Stimulated activated CD8-positive, alpha-beta memory T cell treated with anti-CD3 and anti-CD28 coated beads, Interleukin-2, amount 100 ng/mL, for 1 hour (primary cell): ENCODE results near the gene CCDC136.

Source experiments
- DNase-seq, 2 donors: peaks; one replicate each; pipeline ENCODE4 v3.0.0-alpha.2; 2020; ENCODE audit warnings: low read depth in 2 of 2

Gene CCDC136

DNA sequence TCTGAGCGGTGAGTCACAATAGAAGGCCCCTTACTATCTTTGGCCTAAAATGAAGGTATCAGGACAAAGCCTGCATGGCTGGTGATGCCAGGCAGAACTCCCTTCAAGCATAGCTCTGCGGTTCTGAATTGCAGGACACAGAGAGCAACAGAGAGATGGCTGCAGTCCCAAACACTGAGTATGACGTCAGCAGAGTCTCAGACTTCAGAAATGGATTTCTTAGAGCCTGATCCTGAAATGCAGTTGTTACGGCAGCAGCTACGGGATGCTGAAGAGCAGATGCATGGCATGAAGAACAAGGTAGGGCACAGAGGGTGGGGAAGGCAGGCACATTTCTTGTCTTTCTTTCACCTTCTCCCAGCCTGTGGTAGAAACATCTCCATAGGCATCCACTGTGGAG lies 13.5 kb downstream of the CCDC136 start:
- DNase-seq, result no peak

DNA sequence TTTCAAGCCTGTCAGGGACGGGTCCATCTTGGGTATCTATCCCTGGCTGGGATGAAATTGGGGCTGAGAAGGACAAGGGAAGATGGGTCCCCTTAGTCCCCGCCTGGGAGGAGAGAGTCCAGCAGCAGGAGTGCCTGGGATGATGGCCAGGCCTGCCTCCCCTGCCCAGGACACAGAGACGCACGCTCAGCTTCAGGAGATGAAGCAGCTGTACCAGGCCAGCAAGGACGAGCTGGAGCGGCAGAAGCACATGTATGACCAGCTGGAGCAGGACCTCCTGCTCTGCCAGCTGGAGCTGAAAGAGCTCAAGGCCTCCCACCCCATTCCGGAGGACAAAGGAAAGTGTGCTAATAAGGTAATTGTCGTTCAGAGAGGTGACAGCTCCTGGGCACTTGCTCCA lies 15.4 kb downstream of the CCDC136 start:
- DNase-seq, result no peak

DNA sequence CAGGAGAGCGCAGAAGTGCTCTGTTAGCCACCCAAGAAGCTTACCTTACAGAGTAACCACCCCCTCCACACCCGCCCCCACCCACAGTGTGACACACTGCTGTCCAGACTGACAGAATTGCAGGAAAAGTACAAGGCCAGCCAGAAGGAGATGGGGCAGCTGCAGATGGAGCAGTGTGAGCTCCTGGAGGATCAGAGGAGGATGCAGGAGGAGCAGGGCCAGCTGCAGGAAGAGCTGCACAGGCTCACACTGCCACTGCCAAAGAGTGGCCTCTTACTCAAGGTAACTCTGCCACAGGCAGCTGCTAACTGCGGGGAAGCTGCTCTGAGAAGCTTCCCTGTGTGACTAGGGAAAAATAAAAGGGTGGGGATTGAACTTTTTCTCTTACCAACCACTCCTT lies 17.6 kb downstream of the CCDC136 start:
- DNase-seq, result no peak

DNA sequence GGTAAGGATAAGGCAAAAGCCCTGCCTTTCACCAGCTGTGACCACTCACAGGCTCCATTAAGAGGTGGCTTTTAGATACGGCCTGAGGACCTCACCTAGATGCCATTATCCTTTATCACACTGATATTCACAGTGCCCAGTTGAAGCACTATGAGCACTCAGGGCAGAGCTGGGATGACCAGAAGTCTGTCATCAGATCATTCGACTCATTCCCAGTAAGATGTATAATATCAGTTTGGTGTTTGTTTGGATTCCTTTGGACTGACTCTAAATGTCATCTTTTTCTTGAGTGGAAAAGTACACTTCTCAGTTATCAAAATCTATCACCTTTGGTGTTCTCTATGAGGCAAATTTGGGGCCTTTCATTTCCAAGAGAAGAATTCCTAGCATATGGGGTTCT lies 18.7 kb downstream of the CCDC136 start:
- no peak for DNase-seq

DNA sequence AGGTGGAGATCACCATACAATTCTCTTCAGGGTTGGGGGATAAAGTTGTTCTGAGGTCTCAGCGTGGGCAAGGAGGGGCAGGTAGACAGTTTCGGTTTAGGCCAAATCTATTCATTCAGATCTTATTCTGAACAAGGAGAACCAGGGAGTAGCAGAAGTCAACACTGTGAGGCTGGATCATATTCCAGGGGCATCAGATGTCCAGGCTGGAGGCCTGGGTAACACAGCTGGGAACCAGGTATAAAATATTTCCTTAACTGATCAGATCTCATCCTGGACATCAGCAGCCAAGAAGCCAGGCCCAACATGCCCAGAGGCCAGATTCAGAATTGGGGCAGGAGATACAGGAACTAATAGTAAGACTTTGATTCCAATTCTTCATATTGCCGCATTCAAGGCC lies 19.2 kb downstream of the CCDC136 start:
- no peak for DNase-seq

DNA sequence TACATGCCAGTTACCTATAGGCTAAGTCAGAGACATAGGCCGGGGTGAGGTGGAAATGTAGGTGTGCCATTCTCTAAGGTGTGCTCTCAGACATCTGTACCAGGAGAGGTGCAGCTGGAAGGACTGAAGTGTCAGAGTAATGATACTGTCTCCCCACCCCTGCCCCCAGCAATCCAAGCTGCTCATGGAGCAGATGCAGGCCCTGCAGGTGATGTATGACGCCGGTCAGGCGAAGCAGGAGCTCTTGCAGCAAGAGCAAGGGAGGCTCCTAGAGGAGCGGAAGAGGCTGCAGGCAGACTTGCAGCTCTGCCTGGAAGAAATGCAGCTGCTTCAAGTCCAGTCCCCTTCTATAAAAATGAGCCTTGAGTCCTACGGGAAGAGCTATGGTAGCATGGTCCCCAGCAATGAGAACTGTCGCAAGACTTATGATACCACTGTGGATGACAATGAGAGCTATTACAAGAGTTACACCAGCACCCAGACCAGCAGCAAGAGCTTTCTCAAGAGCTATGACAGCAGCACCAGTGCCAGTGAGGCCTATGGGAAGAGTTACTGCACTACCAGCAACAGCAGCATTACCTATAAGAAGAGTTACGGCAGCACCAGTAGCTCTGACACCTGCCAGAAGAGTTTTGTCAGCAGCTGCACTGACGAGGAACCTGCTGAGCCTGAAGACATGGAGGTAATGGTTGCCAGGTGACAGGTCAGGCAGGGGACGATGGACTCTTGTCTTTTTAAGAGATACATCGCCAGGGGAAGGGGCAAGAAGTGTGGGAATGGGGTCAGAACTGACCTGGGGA lies 20.1 kb downstream of the CCDC136 start:
- no peak for DNase-seq

DNA sequence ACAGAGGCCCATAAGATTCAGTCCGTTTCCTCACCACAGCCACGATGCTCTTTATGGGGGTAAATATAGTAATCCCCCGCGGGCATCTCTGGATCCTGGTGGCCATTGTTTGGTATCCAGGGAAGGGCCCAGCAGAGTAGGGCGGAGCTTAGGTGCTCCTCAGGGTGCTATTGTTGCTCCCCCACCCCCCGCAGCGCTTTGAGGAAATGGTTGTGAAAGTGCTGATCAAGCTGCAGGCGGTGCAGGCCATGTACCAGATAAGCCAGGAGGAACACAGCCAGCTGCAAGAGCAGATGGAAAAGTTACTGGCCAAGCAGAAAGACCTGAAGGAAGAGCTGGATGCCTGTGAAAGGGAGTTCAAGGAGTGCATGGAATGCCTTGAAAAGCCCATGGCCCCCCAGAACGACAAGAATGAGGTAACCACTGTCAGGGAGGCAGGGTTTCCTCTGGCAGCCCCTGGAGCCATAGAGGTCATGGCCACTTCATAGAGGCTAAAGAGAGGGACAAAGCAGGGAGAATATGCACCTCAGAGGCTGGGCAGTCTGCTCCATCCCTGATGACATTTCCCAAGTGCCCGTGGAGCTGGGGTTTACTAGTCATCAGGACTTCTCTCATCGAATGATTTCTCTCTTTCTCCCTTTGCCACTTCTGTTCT lies 20.9 kb downstream of the CCDC136 start:
- no peak for DNase-seq

DNA sequence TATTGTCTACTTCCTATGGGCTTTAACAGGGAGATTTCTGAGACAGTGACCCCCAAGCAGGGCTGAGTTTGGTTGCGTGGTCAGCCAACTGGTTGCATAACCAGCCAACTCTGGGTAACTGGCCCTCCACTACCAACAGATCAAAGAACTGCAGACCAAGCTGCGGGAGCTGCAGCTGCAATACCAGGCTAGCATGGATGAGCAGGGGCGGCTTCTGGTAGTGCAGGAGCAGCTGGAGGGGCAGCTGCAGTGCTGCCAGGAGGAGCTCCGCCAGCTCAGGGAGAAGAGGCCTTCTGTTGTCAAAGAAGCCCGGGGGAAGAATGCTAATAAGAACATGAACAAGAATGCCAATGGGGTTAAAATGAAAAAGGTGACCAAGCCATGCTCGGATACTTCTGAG lies 22.7 kb downstream of the CCDC136 start:
- DNase-seq, result no peak

DNA sequence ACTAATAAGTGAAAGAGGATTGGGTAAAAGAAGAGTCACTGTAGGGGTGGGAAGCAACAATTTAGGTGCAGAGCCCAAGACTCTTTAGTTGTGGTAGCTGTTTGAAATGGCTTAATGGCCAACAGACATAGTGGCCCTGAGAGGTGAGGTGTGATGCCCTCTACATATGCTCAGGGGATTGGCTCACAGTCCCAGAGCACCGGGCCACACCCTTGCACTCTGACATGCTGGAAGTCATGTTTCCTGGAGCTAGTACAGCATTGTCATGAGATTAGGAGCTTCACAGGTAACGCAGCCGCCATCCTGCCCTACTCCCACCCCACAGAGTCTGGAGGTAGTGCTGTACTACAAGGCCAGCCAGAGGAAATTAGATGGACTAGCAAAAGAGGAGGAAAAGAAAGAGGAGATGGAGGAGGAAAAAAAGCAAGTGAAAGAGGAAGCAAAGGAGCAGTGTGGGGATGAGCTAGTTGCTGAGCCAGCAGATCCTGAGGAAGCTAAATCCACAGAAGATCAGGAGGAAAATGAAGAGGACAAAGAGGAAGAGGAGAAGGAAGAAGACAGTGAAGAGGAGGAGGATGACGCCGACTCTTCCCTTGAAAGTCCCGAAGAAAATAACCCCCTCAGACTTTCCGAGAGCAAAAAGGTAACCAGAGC lies 23.6 kb downstream of the CCDC136 start:
- no peak for DNase-seq

DNA sequence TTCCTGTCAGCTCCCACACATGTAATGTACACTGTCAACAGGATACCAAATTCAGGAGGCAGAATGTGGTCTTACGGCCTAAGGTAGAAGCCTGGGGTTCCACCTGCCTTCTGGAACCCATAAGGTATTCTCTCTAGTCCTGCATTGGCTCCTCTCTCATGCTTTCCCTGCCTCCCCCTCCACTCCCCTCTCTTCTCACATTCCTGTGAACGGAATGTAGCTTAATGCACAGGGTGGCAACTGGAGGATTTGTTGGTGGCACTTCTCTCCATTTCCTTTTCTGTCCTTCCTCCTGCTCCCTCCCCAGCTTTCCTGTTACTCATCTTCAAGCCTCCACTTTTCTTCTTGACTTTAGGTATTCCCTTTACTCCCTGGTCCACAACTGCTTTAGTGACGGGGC lies 26.9 kb downstream of the CCDC136 start:
- DNase-seq, result no peak

DNA sequence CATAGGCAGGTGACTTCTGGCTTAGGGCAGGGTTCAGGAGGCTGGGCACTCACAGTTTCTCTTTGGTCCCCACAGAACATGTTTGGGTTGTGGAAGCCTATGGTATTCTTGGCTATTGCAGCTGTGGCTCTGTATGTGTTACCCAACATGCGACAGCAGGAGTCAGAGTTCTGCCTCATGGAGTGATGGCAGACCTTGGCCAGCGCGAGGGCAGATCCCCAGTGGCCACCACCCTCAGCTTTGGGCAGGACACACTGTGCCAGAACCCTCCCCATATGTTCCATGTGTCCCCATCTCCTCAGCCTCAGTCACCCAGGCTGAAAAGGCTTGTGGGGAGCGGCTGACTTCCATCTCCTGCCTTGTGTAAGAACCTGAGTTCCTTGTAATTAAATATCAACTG lies 30.0 kb downstream of the CCDC136 start:
- DNase-seq, result no peak

DNA sequence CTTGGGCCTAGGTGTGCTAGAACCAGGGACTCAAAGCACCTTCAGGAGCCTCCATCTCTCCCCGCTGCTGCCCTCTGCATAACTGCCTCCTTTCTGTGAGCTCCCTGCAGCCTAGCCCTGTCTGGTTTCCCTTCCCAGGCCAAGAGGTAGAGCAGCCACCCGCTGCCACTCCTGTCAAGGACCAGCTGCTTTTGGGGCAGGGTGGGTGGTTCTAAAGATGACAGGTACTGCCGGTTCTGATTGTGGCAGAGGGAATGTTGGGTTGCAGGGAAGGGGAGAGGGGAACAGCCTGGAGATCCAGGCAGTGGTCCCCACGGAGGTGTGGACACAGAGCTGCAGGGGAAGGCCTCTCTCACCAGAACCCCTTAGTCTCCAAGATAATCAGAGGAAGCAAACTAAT lies 34.7 kb downstream of the CCDC136 start:
- no peak for DNase-seq

DNA sequence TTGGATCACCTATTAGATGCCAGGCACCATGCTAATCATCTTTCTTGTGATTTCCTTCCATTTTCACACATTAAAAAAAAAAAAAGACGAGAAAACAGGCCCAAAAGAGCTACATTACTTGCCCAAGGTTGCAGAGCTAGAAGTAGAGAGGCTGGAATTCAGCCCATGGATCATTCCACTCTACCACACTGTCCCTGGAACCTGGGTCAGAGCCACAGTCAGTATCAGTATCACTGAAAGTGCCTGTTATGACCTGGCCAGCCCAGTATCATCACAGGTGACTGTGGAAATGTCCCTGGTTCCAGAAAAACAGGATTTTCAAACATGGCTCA lies 35.1 kb downstream of the CCDC136 start:
- no peak for DNase-seq

DNA sequence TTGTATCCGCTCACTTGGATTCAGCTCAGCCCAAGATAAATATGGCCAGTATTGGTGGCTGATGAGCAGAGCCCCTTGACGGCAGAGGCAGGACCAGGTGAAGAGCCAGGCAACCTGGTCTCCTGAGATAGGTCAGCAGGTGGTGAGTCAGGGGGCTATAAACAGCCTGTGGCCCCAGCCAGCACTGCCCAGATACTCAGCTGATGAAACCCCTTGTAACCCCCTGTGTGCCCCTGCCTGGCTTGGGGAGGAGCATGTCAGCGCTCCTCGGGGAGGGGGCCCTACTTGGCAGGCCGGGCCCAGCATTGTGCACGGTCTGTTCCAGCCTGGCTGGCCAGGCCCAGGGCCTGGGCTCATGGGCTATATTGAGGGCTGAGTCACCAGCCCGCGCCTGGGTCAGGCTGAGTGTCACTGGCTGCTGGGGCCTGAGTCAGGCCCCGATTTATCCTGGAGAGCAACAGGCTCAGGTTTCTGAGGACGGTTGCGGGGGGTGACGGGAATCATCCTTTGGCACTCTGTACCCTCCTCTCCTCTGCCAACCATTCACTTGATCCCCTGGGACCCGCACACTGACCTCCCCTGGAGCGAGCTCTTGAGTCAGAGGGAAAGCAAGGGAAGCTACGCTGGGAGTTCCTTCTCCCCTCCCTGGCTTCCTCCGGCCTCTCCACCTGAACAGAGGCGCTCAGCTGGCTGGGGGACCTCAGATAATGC lies 35.6 kb downstream of the CCDC136 start:
- DNase-seq, result no peak

DNA sequence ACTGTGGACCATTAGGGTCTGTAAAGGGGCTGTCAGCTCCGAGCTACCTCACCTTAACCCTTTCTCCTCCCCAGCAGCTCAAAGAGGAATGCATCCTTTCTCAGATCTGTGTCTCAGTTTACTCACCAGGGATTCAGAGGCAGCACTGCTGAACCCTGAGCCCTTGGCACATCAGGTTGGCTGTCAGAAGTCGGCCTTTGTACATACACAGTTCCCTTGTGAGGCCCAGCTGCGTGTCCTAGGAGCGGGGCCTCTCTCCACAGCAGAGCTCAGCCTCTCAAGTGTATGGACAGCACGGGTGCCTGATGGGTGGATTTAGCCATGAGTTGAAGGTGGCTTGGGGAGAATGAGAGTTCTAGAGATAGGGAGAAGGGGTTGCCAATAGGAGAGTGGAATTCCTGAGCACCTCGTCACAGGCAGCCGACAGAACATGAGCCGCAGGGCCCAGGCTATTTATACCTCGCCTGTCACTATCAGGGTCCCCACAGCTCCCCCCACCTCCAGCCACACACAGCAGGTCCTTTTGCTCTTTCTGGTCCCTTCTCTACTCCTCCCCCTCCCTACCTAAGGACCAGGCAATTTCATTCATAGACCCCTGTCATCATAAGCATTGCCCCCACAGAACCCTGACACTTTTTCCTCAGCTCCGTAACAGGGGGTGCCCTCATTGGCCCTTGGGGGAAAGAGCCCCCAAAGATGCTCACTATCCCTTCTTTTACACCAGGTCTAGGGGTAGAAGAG lies 36.4 kb downstream of the CCDC136 start:
- DNase-seq, result no peak

DNA sequence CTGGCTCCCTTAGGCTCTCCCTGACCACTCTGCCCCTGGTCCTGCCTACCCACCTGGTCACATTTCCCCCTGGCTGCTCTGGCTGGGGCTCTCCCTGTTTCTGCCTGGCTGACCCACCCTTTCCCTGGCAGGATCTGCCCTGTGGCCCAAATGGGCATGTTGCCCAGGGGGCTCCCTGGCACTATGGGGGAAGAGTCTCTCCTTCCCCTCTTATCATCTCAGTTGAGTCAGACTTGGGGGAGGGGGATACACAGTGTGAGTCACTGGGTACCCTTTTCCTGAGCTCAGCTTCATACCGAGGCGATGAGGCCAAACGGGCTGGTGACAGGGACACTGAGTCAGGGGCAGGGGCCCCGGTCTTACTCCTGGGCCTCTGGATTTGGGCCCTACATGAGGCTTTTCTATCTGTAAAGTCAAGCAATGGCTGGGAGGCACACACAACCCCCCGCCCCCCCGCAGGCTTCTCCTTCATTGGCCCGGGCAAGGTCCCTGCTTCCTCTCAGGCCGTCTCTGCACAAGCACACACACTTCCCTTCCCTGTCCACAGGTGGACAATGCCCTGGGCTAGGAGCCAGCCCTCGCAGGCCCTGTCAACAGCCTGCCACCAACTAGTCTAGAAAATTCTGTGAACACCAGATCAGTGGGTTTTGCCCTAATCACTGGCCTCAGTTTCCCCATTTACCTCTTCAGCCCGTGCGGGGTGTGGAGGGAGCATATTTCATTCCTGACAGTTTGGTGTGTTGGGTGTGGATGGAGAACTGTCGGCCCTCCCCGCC lies 37.8 kb downstream of the CCDC136 start:
- DNase-seq, result no peak

DNA sequence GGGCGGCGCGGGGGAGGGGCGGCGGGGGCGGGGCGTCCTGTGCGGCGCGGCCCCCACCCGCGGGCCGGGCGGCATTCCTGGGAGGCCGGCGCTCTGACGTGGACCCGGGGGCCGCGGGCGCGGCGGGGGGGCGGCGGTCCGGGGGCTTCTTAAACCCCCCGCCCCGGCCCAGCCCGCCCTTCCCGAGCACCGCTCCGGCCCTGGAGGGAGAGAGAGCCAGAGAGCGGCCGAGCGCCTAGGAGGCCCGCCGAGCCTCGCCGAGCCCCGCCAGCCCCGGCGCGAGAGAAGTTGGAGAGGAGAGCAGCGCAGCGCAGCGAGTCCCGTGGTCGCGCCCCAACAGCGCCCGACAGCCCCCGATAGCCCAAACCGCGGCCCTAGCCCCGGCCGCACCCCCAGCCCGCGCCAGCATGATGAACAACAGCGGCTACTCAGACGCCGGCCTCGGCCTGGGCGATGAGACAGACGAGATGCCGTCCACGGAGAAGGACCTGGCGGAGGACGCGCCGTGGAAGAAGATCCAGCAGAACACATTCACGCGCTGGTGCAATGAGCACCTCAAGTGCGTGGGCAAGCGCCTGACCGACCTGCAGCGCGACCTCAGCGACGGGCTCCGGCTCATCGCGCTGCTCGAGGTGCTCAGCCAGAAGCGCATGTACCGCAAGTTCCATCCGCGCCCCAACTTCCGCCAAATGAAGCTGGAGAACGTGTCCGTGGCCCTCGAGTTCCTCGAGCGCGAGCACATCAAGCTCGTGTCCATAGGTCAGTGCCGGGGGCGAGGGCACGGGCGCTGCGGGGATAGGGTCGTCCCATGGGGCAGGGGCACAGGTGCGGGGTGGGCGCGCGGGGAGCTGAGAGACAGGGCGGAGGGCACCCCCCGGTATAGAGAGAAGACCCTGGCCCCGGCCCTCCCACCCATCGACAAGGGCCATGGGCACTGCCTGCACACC lies 38.7 kb downstream of the CCDC136 start, which contains the start of gene FLNC:
Gene FLNC, plus strand, starts transcription at position 176 of the 947 bp plus-strand sequence. Its CDS starts 232 bp downstream, at position 408.
- DNase-seq, result no peak

DNA sequence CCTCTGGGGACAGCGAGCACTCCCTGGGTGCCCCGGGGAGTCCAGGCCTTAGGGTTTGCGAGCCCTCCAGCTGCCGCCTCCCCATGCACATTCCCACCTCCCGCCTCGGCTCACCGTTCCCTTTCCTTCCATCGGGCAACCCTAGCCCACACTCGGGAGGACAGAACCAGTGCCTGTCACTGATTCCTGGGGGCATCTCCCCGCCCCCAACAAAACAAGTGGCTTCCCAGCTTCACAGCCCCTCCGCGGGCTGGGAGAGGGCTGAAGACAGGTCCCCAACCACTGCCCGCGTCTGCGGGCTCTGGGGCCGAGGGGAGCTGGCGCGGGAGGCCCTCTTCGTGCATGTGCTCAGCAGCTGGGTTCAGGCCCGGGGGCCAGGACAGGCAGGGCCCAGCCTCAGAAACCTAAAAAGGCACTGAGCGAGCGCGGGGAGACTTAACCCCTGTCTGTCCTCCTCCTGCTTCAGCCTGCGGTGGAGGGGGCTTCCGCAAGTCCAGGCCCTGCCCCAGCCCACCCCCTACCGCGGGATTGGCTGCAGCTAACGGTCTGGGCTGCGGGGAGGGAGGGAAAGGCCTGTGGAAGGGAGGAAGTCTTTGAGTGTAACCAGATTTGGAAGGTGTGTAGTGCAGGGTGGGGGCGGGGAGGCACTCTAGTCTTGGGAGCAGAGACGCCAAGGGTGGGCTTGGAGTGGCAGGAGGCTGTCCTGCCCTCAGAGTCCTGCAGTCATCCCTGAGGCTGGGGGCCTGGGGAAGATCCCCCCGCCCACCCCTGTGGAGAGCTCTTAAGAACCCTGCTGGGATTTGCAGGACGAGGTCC lies 39.6 kb downstream of the CCDC136 start:
- no peak for DNase-seq
